ENCODE results near the gene POLA1.
"Not testable (repeated sequence)": the region's sequence is repeated elsewhere in the genome, so short reads cannot be mapped to it uniquely, and the experiment has no call there.

Gene POLA1

GRCh38 chrX:24693453-24694202, at the start of gene POLA1:
TSS of gene POLA1 (plus strand) at chrX:24693918. CDS start at chrX:24693962, 44 bp downstream.
- peak; percentile 90 to 91 for DNase-seq (ENCODE audit: low read depth in 2 of 2)

- no peak for DNase-seq (ENCODE audit: low read depth in 2 of 2)
Measured at GRCh38 chrX:24646006-24646405, 47.7 kb upstream of the POLA1 start.

- DNase-seq (ENCODE audit: low read depth in 2 of 2), result no peak
Measured at GRCh38 chrX:24646745-24647182, 47.0 kb upstream of the POLA1 start.

GRCh38 chrX:24647257-24648058, 46.3 kb upstream of the POLA1 start, which contains the start of gene PCYT1B:
TSS of gene PCYT1B (minus strand) at chrX:24647347. CDS start at chrX:24647105, 242 bp downstream.
- DNase-seq (ENCODE audit: low read depth in 2 of 2), result peak; percentile 10 to 20

- no peak for DNase-seq (ENCODE audit: low read depth in 2 of 2)
Measured at GRCh38 chrX:24648495-24648894, 45.2 kb upstream of the POLA1 start.

GRCh38 chrX:24651783-24652182, 41.9 kb upstream of the POLA1 start:
- no peak for DNase-seq (ENCODE audit: low read depth in 2 of 2)

GRCh38 chrX:24655679-24656078, 38.0 kb upstream of the POLA1 start:
- DNase-seq (ENCODE audit: low read depth in 2 of 2), result not testable (repeated sequence)

GRCh38 chrX:24657671-24658386, 35.9 kb upstream of the POLA1 start:
- no peak for DNase-seq (ENCODE audit: low read depth in 2 of 2)

GRCh38 chrX:24658421-24658820, 35.3 kb upstream of the POLA1 start:
- no peak for DNase-seq (ENCODE audit: low read depth in 2 of 2)

- DNase-seq (ENCODE audit: low read depth in 2 of 2), result no peak
Measured at GRCh38 chrX:24659106-24659505, 34.6 kb upstream of the POLA1 start.

- DNase-seq (ENCODE audit: low read depth in 2 of 2), result no peak
Measured at GRCh38 chrX:24659646-24660045, 34.1 kb upstream of the POLA1 start.

GRCh38 chrX:24661292-24661691, 32.4 kb upstream of the POLA1 start:
- no peak for DNase-seq (ENCODE audit: low read depth in 2 of 2)

- DNase-seq (ENCODE audit: low read depth in 2 of 2), result no peak
Measured at GRCh38 chrX:24662352-24662751, 31.4 kb upstream of the POLA1 start.

GRCh38 chrX:24668111-24668510, 25.6 kb upstream of the POLA1 start:
- no peak for DNase-seq (ENCODE audit: low read depth in 2 of 2)

- no peak for DNase-seq (ENCODE audit: low read depth in 2 of 2)
Measured at GRCh38 chrX:24672701-24673190, 21.0 kb upstream of the POLA1 start.

- no peak for DNase-seq (ENCODE audit: low read depth in 2 of 2)
Measured at GRCh38 chrX:24673424-24673823, 20.3 kb upstream of the POLA1 start.

GRCh38 chrX:24676403-24677024, 17.2 kb upstream of the POLA1 start:
- DNase-seq (ENCODE audit: low read depth in 2 of 2), result no peak

- no peak for DNase-seq (ENCODE audit: low read depth in 2 of 2)
Measured at GRCh38 chrX:24682739-24683432, 10.8 kb upstream of the POLA1 start.

- DNase-seq (ENCODE audit: low read depth in 2 of 2), result no peak
Measured at GRCh38 chrX:24684048-24684447, 9.7 kb upstream of the POLA1 start.

- no peak for DNase-seq (ENCODE audit: low read depth in 2 of 2)
Measured at GRCh38 chrX:24692305-24692704, 1.4 kb upstream of the POLA1 start.

GRCh38 chrX:24694825-24695224, 1.1 kb downstream of the POLA1 start:
- no peak for DNase-seq (ENCODE audit: low read depth in 2 of 2)
